GM21447 (cell line): ENCODE data around the gene CRY1.
"Not testable (repeated sequence)": the region's sequence is repeated elsewhere in the genome, so short reads cannot be mapped to it uniquely, and the experiment has no call there.

Experiments used
- ATAC-seq: cut with Tn5 transposase; IDR thresholded peaks from one replicate; pipeline ENCODE4 v1.9.1; 2021; ENCODE audit not compliant: unreplicated experiment

CRY1 gene

DNA sequence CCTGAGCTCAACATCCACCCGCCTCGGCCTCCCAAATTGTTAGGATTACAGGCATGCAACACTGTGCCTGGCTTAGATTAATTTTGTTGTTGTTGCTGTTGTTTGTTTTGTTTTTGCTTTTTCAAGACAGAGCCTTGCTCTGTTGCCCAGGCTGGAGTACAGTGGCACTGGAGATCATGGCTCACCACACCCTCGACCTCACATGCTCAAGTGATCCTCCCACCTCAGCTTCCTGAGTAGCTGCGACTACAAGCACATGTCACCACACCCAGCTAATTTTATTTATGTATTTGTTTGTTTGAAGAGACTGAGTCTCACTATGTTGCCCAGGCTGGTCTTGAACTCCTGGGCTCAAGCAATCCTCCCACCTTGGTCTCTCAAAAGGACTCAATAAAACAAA is 26.7 kb downstream of the CRY1 start:
- ATAC-seq = no peak

DNA sequence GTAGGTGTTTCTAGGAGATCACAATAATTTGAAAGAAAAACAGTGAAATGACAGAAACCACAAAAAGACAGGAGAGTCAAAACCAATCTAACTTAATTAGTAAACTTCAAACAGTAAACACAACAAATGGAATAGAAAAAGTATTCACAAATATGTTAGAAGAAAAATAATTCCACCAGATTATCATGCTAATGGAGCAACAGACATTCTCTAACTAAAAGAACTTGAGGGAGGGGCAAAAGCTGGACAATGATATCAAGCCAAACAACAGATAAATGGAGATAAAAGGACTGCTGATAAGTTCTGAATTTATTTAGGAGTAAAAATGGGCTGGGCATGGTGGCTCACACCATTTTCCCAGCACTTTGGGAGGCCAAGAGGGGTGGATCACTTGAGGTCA is 28.7 kb downstream of the CRY1 start:
- no peak for ATAC-seq

DNA sequence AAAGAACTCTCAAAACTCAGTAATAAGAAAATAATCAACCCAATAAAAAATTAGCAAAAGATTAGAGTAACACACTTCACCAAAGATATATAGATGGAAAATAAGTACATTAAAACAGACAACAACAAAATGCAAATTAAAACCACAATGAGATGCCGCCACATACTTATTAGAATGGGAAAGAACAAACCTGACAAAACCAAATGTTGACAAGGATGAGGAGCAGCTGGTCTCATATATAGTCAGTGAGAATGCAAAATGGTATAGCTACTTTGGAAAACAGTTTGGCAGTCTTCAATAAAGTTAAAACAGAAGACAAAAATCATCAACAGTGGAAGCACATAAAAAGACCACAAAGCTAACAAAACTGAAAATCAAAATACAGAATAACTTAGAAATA is 29.1 kb downstream of the CRY1 start:
- no peak for ATAC-seq

DNA sequence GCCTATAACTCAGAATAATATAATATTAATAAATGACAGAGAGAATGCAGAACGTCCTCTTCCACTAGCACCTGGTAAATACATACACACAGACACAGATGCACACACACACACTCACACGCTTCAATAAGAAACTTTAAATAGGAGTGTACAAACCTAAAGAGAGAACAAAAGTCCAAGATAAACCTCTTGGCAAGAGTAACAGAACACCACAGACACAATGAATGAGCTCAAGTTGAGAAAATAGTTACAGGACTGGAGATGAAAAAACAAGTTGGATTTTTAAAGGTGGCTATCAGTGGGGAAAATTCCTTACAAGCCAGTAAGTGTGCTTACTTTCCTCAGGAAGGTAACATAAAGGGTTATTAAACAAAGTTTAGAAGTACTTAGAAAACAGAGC is 35.2 kb downstream of the CRY1 start:
- ATAC-seq = no peak

DNA sequence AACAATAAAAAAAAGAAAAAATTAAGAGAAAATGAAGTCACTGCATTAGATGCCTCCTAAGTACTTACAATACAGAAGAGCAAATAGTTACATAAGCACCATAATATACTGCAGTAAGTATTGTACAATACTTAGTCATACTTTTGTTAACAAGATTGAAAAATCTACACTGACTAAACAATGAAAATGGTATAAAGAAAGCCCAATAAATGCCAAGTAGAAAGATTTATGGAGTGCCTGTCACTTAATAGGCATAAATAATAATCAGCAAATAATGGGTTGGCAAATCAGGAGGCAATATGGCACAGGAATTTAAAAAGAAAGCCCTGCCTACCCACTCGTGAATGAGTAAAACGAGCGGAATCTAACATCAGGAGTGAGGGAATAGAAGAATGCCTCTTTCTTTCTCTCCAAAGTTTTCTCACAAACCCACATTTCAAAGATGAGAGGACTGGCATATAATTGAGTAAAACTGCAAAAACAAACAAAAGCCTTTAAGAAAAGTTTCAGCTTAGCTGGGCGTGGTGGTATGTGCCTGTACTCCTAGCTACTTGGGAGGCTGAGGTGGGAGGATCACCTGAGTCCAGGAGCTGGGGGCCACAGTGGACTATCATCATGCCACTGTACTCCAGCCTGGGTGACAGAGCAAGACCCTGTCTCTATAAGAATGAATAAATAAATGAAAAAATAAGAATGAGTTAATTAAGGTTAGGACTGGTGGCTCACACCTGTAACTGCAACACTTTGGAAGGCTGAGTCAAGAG is 36.1 kb downstream of the CRY1 start:
- ATAC-seq = no peak

DNA sequence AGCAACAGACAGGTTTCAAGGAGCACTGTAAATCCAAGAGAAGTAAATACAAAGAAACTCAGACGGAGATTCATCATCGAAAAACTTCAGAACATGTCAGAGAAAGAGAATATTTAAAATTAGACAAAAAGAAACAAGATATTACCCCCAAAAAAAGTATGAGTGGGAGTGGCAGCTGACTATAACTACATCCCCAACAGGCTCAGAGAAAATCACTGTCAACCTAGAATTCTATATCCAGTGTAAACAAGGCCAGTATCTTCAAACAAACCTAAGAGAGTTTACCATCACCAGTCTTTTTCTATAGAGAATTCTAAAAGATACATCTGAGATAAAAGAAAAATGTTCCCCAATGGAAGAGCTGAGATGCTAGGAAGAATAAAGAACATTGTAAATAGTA is 39.6 kb downstream of the CRY1 start:
- ATAC-seq = no peak

DNA sequence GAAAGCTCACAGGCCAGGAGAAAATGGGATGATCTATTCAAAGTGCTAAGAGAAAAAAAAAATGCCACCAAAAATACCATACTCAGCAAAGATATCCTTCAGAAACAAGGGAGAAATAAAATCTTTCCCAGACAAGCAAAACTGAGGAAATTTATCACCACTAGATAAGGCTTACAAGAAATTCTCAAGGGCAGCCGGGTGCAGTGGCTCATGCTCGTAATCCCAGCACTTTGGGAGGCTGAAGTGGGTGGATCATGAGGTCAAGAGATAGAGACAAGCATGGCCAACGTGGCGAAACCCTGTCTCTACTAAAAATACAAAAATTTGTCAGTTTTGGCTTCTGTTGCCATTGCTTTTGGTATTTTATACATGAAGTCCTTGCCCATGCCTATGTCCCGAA is 48.2 kb downstream of the CRY1 start:
- ATAC-seq = no peak

DNA sequence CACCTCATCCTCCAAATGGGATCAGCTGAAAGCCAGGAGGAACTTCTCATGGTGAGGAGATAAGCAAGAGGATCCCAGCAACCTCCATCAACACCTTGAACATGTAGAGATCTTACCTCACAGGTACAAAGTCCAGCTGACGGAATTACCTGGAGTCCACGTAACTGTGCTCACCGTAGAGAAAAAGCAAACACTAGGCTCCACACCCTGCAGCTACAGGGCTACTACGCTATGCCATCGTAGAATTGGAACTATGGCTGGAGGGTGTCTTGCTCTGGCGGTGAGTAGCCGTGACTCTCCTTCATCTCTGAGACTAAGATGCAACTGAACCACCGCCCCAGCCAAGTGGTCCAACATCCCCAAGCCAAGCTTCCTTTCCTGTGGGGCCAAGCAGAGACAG is 50.5 kb downstream of the CRY1 start:
- no peak for ATAC-seq

DNA sequence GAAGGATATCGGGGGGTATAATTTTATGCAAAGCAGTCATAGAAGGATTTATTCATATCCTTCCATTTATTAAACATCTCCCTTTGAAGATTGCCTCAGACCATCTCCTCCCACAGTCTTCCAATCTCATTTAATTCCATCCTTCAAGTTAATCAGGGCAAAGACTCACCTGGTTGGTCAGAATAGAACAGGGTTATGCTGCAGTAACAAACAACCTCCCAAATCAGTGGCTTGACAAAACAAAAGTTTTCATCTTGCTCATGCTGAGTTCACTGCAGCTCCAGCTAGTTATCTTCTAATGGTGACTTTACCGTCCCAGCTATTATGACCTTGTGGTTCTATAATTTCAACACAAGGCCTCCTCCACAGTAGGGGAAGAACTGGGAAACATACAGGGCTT is 57.6 kb downstream of the CRY1 start:
- ATAC-seq = no peak

DNA sequence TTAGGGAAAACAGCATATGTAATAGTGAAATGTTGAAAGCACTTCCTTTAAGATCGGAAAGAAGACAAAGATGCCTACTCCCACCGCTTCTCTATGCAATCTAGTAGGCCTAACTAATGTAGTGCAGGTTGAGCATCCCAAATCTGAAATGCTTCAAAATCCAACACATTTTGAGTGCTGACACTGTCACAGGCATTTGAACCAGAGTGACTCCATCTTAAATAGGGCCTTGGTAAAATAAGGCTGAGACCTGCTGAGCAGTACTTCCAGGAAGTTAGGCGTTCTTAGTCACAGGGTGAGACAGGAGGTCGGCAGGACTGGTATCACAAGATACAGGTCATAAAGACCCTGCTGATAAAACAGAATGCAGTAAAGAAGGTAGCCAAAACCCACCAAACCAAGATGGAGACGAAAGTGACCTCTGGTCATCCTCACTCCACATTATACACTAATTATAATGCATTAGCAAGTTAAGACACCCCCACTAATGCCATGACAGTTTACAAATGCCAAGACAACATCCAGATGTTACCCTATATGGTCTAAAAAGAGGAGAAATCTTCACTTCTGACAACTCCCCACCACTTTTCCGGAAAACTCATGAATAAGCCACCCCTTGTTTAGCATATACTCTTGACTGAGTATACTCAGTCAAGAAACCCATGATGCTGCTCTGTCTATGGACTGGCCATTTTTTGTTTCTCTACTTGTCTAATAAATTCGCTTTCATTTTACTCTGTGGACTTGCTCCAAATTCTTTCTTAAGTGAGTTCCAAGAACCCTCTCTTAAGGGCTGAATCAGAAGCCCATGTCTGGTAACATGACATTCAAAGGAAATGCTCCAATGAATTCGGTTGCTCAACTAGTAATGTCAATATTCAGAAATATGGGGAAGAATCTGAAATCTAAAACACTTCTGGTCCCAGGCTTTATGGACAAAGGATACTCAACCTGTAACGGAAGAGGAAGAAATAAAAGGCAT is 59.3 kb downstream of the CRY1 start:
- ATAC-seq = no peak

DNA sequence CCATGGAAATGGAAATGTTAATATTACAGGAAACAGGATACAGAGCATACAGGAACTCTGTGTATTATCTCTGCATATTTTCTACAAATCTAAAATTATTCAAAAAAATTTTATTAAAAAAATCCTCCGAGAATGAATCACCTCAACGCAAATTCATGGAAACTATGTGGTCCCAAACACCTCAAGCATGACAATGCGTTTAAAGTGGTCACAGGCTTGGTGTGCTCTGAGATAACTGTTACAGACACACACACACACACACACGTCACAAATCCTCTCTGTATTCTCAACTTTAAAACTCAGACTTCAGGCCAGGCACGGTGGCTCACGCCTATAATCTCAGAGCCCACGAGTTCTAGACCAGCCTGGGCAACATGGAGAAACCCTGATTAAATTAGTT is 61.1 kb downstream of the CRY1 start:
- ATAC-seq = no peak

DNA sequence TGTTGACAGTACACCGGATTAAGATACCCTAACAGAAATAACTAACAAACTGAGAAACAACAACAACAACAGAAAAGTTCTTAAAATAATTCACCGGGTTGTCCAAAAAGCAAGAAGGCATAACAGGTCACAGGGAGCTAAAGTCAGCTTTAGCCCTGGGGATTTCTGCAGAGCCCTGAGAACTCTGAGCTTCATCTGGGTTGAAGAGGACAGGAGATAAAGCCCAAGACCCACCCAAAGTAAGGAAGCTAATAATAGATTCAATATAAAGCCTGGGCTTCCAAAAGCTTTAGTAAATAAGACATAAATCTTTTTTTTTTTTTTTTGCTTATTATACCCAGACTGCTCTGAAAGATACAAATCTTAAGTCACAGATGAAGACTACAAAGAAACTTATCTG is 62.3 kb downstream of the CRY1 start:
- ATAC-seq = no peak

DNA sequence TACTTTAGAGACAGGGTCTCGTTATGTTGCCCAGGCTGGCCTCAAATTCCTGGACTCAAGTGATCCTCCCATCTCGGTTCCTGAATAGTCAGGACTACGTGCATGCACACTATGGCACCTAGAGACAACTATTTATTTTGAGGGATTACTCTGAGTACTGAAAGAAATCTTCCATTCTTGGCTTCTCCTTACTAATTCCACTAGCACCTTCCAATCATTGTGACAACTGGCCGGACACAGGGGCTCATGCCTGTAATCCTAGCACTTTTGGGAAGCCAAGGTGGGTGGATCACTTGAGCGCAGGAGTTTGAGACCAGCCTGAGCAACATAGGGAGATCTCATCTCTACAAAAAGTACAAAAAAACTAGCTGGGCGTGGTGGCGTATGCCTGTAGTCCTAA is 64.3 kb downstream of the CRY1 start:
- no peak for ATAC-seq

DNA sequence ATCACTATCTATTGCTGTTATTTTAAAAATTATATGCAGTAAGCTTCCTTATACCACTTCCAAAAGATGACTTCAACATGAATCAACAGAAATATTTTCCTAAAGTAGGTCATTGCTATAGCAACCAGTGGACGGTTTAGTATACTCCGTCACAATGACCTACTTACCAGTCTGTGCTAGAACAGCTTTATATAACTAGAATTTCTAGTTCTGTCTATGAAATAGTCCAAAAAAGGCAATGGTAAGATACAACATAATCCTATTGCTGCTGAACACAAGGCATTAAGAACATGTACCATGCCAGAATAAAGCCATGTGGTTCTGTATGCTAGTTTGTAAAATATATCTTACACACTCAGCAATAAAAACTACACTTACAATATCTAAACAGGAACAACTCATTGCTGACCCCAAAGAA is 65.7 kb downstream of the CRY1 start:
- no peak for ATAC-seq

DNA sequence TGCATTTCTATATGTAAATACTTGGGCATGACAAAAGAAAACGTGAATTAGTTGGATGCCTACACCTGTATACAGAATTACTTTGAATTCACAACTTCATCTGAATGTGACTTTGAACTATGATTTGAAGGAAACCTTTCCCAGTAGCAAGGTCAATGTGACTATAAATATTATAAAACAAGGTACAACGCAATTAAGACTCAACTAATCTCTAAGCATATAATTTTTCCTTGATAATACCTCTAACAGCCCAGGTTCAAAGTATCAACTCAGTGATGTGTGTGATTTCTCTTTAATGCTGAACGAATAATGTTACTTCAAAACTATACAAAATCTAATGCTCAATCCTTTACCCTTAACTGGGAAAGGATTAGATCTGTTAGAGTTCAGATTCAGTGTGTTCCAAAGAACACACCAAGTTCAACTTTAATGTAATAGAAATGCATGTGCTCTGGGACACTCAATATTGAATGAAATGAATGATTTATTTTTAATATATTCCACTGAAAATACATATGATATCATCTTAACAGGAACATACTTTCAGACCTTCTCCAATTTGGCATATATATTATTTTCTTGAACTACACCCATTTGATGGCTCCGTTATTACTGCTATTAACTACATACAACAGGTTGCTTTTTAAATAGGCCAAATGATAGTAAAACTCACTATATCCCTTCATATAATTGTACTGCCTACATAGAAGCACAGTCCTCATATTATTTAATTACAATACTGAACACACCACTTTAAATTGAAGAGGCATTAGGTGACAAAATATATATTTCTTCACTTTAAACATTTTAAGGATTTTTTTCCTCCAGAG is 66.3 kb downstream of the CRY1 start:
- ATAC-seq = no peak

DNA sequence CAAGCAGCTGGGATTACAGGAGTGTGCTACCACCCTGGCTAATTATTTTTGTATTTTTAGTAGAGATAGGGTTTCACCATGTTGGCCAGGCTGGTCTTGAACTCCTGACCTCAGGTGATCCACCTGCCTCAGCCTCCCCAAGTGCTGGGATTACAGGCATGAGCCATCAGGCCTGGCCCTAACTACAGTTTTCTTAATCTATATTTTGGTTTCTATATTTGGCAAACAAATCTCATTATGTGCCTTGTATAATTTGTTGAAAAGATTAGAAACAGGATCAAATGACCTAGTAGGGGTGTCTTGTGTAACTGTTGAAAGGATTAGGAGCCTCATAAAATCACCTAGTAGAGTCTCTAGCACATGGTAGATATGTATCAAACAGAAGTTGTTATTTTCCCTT is 67.0 kb downstream of the CRY1 start:
- ATAC-seq = not testable (repeated sequence)

DNA sequence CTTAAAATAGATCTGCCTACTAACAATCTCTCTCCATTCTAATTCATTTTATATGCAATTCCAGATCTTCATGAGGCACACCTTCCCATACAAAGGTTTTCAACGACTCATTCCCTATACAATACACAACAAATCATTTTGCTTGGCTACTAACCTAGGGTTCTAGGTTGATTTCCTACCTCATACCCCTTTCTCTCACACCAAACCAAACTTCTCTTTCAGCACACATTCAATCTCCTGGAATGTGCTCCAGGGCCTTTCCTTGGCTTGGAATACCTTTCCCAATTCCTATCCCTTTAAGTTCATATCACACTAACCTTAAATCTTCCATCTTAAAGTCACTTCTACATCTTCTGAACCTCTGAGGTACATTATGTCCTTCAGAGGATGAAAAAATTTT is 67.7 kb downstream of the CRY1 start:
- ATAC-seq = no peak

DNA sequence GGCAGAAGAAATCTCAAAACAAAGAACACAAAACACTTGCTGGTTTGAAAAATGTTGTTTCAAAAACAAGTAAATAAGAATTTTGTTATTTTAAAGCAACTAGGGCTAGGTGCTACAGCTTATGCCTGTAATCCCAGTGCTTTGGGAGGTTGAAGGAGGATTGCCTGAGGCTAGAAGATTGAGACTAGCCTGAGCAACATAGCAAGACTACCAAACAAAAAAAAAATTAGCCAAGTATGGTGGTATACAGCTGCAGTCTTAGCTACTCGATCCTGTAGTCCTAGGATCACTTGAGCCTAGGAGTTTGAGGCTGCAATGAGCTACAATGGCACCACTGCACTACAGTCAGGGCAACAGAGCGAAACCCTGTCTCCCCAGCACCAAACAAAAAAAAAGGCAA is 73.8 kb downstream of the CRY1 start:
- ATAC-seq = no peak

DNA sequence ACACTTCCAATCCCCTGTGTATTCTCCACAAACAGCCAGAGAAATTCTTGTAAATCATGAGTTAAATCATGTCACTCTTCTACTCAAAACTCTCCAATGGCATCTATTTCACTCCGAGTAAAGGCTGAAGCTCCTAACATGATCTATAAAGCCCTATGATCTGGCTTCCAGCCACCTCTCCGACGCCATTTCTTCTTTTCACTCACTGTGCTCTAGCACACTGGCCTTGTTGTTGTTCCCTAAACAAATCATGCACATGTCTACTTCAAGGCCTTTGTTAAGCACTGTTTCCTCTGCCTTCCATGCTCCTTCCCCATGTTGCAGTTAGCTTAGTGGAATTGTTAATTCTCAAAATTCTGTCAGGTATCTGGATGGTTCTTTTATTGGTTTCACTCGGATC is 76.3 kb downstream of the CRY1 start:
- ATAC-seq = no peak

DNA sequence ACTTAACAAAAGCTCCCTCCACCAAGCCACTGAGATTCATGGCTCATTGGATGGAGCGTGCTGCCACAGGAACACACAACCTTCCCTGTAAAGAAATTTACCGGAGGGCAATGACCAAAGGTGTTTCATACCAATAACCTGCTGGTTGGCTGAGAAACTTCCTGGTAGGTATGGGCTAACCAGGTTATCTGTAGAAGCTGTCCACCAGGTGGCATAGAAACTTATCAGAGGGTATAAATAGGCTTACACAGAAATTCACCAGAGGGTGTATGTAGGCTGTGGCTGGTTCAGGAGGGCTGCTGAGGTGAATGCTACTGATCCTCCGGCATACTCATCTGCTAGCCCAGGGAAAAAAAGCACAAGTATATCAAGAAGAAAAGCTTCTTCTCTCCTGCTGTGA is 79.3 kb downstream of the CRY1 start:
- ATAC-seq = no peak

DNA sequence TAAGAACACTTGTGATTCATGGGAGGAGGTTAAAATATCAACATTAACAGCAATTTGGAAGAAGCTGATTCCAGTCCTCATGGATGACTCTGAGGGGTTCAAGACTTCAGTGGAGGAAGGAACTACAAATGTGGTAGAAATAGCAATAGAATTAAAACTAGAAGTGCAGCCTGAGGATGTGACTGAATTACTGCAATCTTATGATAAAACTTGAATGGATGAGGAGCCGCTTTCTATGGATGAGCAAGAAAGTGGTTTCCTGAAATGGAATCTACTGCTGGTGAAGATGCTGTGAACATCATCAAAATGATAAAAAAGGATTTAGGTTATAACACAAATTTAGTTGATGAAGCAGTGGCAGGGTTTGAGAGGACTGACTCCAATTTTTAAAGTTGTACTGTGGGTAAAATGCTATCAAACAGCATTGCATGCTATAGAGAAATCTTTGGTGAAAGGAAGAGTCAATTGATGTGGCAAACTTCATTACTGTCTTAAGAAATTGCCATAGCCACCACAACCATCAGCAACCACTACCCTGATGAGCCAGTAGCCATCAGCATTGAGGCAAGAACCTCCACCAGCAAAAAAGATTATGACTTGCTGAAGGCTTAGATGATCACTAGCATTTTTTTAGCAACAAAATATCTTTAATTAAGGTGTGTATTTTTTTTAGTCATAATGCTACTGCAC is 80.5 kb downstream of the CRY1 start:
- no peak for ATAC-seq
